BJ (cell line): ENCODE results near the gene DLGAP1. TPM values are rescaled to one million over a fixed set of nuclear protein-coding genes. Genes with fewer than 3 reads are reported as not detected.
A peak's percentile ranks its signal among the peaks of the same experiment; 100 is the strongest.

ENCODE experiments used
- CTCF ChIA-PET: fragments of 350-600 bp; formaldehyde crosslinking; extraction: SDS; loops from one replicate; lab custom pipeline; 2021; ENCODE audit warnings: antibody characterized with exemption, inconsistent platforms; lab: Yijun Ruan, JAX
- POLR2A ChIA-PET: fragments of 300-600 bp; sonication (Branson Sonifier 250); formaldehyde crosslinking; extraction: SDS; loops from one replicate; lab custom pipeline; 2021; ENCODE audit warnings: antibody characterized with exemption; lab: Charles Lee
- DNase-seq: peaks from one replicate; pipeline ENCODE4 v3.0.0-alpha.2; 2011; ENCODE audit warnings: low read depth
- H3K27me3 ChIP-seq: 2 replicates; pipeline ENCODE4 v1.6.0; 2011; ENCODE audit warnings: low read length; ENCODE audit not compliant: control insufficient read depth, insufficient read depth
- H3K36me3 ChIP-seq: 2 replicates; pipeline ENCODE4 v1.5.1; 2011; ENCODE audit warnings: low read length; ENCODE audit not compliant: control insufficient read depth, insufficient read depth
- H3K4me3 ChIP-seq: 2 replicates; pipeline ENCODE4 v1.5.1; 2011; ENCODE audit warnings: low read depth, mild to moderate bottlenecking, control low read depth, low read length
- polyA plus RNA-seq: library from polyadenylated mRNA; depleted of rRNA; stranded (reverse); fragments of >200 nt; gene quantifications from 2 replicates; pipeline ENCODE4 v1.2.3, GENCODE V29; 2011
- TF ChIP-seq, protein P1 (sequence below): IDR thresholded peaks from 2 replicates; pipeline ENCODE4 v1.5.1; 2011; ENCODE audit warnings: low read depth, mild to moderate bottlenecking, control low read depth, inconsistent platforms, low read length, moderate library complexity; ENCODE audit not compliant: insufficient read depth

The DLGAP1 gene
- polyA plus RNA-seq, 1 experiment, result 0.02 TPM

DNA sequence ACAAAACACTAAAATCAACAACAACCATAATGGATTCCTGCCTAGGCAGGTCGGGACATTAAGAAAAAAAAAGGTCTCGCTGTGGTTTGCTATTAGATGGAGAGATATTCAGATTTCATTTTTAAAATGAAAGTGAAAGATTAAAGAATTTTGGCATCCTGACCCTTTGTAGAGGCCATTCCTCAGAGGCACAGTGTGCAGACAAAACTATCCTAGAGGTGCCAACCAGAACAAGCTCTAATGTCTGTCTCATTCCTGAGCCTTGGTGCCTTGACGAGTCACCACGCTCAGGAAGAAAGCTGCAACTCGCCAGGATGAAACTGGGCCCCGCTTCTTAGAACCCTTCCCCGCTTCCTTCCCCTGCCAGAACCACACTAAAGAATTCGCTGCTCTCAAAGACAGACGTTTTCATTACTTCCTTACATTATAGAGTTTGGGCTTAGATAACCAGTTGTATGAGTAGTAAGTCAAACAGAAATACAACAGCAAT lies 849.1 kb downstream of the DLGAP1 start:
- peak overlapping the region; percentile 45 for H3K4me3 ChIP-seq
- H3K36me3 ChIP-seq, result no peaks in the 10 kb centered on the region
- no peaks in the 10 kb centered on the region for H3K27me3 ChIP-seq
- DNase-seq, result no peak
- CTCF ChIA-PET, result interaction anchor here (0.9 to 2.8 kb wide), 7 partner anchors 12 to 324 kb away, joined by 3 to 24 read pairs (median 3); no protein-coding TSS in a partner anchor
- TF ChIP-seq, protein P1, sequence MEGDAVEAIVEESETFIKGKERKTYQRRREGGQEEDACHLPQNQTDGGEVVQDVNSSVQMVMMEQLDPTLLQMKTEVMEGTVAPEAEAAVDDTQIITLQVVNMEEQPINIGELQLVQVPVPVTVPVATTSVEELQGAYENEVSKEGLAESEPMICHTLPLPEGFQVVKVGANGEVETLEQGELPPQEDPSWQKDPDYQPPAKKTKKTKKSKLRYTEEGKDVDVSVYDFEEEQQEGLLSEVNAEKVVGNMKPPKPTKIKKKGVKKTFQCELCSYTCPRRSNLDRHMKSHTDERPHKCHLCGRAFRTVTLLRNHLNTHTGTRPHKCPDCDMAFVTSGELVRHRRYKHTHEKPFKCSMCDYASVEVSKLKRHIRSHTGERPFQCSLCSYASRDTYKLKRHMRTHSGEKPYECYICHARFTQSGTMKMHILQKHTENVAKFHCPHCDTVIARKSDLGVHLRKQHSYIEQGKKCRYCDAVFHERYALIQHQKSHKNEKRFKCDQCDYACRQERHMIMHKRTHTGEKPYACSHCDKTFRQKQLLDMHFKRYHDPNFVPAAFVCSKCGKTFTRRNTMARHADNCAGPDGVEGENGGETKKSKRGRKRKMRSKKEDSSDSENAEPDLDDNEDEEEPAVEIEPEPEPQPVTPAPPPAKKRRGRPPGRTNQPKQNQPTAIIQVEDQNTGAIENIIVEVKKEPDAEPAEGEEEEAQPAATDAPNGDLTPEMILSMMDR, result no peak
- POLR2A ChIA-PET, result interaction anchor here (0.5 to 1.9 kb wide), 3 partner anchors 16 to 354 kb away, joined by 4 to 6 read pairs (median 5); no protein-coding TSS in a partner anchor

DNA sequence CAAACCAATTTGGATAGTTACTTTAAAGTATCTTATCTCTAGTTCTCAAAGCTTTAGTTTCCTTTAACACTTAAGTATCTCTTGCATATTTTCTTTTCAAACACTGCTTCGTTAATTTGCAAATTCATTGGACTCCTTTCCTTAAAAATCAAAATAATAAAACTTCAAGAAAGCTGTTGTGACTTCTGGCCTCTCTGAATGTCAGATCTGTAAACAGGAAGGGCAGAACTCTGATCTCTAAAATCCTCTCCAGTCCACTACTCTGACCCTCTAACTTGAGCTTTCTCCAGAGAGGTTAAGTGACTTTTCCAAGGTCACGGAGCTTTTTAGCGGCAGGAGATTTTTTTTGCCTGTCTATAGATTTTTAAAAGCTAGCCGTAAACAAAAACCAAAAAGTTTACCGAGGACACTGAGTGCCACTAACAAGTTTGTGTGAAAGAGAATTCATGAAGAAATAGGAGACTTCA lies 849.6 kb downstream of the DLGAP1 start:
- no peaks in the 10 kb centered on the region for H3K27me3 ChIP-seq
- CTCF ChIA-PET, result interaction anchor here (0.9 to 2.8 kb wide), 7 partner anchors 11 to 323 kb away, joined by 3 to 24 read pairs (median 3); no protein-coding TSS in a partner anchor
- peak overlapping the region; percentile 45 for H3K4me3 ChIP-seq
- POLR2A ChIA-PET, result interaction anchor here (0.6 to 1.9 kb wide), 3 partner anchors 10 to 158 kb away, joined by 5 to 6 read pairs (median 6); no protein-coding TSS in a partner anchor
- no peaks in the 10 kb centered on the region for H3K36me3 ChIP-seq
- DNase-seq, result no peak
- TF ChIP-seq, protein P1, result no peak

- TF ChIP-seq, protein P1, result no peak
- H3K4me3 ChIP-seq, result peak overlapping the region; percentile 45
- H3K36me3 ChIP-seq, result no peaks in the 10 kb centered on the region
- DNase-seq, result peak; percentile 97
- POLR2A ChIA-PET, result interaction anchor here (0.6 to 2.1 kb wide), 5 partner anchors 9 to 157 kb away, joined by 5 to 20 read pairs (median 6); no protein-coding TSS in a partner anchor
- CTCF ChIA-PET, result interaction anchor here (0.9 to 3.3 kb wide), 12 partner anchors 10 to 322 kb away, joined by 3 to 47 read pairs (median 4); no protein-coding TSS in a partner anchor
- no peaks in the 10 kb centered on the region for H3K27me3 ChIP-seq
Measured at GRCh38 chr18:3604498-3605408, 850.4 kb downstream of the DLGAP1 start.

DNA sequence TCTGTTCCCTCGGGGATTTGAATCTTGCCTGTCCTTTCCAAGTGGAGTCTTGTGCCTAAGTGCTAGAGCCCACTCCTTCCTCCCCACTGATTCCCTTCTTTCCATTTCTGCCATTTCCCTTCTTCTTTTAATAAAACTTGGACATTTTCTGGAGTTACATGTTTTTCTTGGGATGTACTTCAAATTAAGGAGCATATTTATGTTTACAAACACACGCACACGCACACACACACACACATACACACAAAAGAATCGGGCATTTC lies 850.9 kb downstream of the DLGAP1 start:
- no peak for DNase-seq
- peak overlapping the region; percentile 45 for H3K4me3 ChIP-seq
- no peaks in the 10 kb centered on the region for H3K27me3 ChIP-seq
- TF ChIP-seq, protein P1, result no peak
- no peaks in the 10 kb centered on the region for H3K36me3 ChIP-seq
- POLR2A ChIA-PET, result interaction anchor here (0.6 to 2.1 kb wide), 4 partner anchors 10 to 156 kb away, joined by 4 to 20 read pairs (median 6); no protein-coding TSS in a partner anchor
- CTCF ChIA-PET, result interaction anchor here (0.6 to 3.3 kb wide), 6 partner anchors 10 to 149 kb away, joined by 3 to 47 read pairs (median 6); no protein-coding TSS in a partner anchor
